ENCODE measurements around the gene PRKG1.

Gene PRKG1

GRCh38 chr10:51077074-51077473, 2.8 kb downstream of the PRKG1 start:
- DNase-seq = no peak

- DNase-seq = no peak
These were observed 3.2 kb downstream of the PRKG1 start for GRCh38 chr10:51077507-51077906.

GRCh38 chr10:51079331-51079730, 5.0 kb downstream of the PRKG1 start:
- DNase-seq = no peak

GRCh38 chr10:51079766-51080165, 5.5 kb downstream of the PRKG1 start:
- no peak for DNase-seq

- no peak for DNase-seq
These were observed 6.2 kb downstream of the PRKG1 start for GRCh38 chr10:51080311-51081006.

- DNase-seq = no peak
These were observed 8.6 kb downstream of the PRKG1 start for GRCh38 chr10:51082857-51083256.

- DNase-seq = no peak
These were observed 9.1 kb downstream of the PRKG1 start for GRCh38 chr10:51083356-51083853.

- no peak for DNase-seq
These were observed 10.9 kb downstream of the PRKG1 start for GRCh38 chr10:51085204-51085603.

GRCh38 chr10:51086710-51087109, 12.4 kb downstream of the PRKG1 start:
- no peak for DNase-seq

- DNase-seq = no peak
These were observed 12.8 kb downstream of the PRKG1 start for GRCh38 chr10:51087114-51087513.

GRCh38 chr10:51090190-51090589, 15.9 kb downstream of the PRKG1 start:
- DNase-seq = no peak

- no peak for DNase-seq
These were observed 18.1 kb downstream of the PRKG1 start for GRCh38 chr10:51092402-51092801.

GRCh38 chr10:51095444-51095843, 21.2 kb downstream of the PRKG1 start:
- DNase-seq = no peak

- DNase-seq = no peak
These were observed 23.3 kb downstream of the PRKG1 start for GRCh38 chr10:51097546-51097945.

GRCh38 chr10:51100221-51100620, 25.9 kb downstream of the PRKG1 start:
- DNase-seq = no peak

- DNase-seq = no peak
These were observed 29.4 kb downstream of the PRKG1 start for GRCh38 chr10:51103554-51104217.

GRCh38 chr10:51106311-51106945, 32.1 kb downstream of the PRKG1 start:
- DNase-seq = no peak

- DNase-seq = no peak
These were observed 34.1 kb downstream of the PRKG1 start for GRCh38 chr10:51108406-51108805.

GRCh38 chr10:51109801-51110533, 35.7 kb downstream of the PRKG1 start:
- DNase-seq = no peak

GRCh38 chr10:51112013-51112412, 37.7 kb downstream of the PRKG1 start:
- DNase-seq = no peak

- no peak for DNase-seq
These were observed 38.7 kb downstream of the PRKG1 start for GRCh38 chr10:51113007-51113406.

GRCh38 chr10:51117053-51117660, 42.9 kb downstream of the PRKG1 start:
- no peak for DNase-seq

- no peak for DNase-seq
These were observed 43.5 kb downstream of the PRKG1 start for GRCh38 chr10:51117794-51118193.

Data from hematopoietic multipotent progenitor cell treated with erythropoietin and hydrocortisone succinate and interleukin-3 and kit ligand, for 4 days (in vitro differentiated cells).